ENCODE data around the gene RHEX. TPM values are rescaled to one million over a fixed set of nuclear protein-coding genes. Genes with fewer than 3 reads are reported as not detected.

RHEX gene
- total RNA-seq, 1 donor from 2014 or later, result 17.3 TPM

DNA sequence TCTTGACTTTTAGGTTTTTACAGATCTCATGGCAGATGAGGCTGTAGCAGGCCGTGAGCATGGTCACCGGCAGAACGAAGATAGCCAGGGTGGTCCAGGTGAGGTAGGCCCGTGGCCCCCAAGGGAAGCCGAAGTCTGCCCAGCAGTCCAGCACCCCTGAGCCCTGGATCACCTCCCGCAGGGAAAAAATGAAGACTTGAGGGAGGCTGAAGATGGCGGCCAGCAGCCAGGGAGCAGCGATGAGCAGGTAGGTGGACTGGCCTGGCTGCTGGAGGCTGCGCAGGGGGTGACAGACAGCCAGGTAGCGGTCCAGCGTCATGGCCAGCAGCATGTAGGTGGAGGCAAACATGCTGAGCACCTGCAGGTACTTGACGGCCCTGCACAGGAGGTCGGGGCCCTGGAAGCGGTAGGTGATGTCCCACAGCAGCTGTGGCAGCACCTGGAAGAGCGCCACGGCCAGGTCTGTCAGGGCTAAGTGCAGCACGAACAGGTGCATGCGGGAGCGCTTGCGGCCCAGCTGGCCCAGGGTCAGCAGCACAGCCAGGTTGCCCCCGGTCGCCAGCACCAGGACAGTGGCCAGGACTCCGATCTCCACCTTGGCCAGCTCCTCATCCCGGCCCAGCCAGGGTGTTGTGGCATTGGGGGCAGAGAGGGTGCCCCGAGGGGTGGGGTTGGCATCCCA, 63.4 kb downstream of the RHEX start:
- H3K4me1 ChIP-seq, result peaks cover 10% of the 10 kb centered on the region
- intact Hi-C loops (cut with DNase I), result no loop called here
- no peak overlapping the region for H3K4me3 ChIP-seq
- no peak for DNase-seq
- TF ChIP-seq, protein P1, sequence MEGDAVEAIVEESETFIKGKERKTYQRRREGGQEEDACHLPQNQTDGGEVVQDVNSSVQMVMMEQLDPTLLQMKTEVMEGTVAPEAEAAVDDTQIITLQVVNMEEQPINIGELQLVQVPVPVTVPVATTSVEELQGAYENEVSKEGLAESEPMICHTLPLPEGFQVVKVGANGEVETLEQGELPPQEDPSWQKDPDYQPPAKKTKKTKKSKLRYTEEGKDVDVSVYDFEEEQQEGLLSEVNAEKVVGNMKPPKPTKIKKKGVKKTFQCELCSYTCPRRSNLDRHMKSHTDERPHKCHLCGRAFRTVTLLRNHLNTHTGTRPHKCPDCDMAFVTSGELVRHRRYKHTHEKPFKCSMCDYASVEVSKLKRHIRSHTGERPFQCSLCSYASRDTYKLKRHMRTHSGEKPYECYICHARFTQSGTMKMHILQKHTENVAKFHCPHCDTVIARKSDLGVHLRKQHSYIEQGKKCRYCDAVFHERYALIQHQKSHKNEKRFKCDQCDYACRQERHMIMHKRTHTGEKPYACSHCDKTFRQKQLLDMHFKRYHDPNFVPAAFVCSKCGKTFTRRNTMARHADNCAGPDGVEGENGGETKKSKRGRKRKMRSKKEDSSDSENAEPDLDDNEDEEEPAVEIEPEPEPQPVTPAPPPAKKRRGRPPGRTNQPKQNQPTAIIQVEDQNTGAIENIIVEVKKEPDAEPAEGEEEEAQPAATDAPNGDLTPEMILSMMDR (IDR thresholded peaks at IDR 0.05), result no peak
- no peak for ATAC-seq
- peaks cover 11% of the 10 kb centered on the region for H3K27me3 ChIP-seq
- no peaks in the 10 kb centered on the region for H3K9me3 ChIP-seq
- no peak overlapping the region for H3K27ac ChIP-seq
- no peaks in the 10 kb centered on the region for H3K36me3 ChIP-seq

DNA sequence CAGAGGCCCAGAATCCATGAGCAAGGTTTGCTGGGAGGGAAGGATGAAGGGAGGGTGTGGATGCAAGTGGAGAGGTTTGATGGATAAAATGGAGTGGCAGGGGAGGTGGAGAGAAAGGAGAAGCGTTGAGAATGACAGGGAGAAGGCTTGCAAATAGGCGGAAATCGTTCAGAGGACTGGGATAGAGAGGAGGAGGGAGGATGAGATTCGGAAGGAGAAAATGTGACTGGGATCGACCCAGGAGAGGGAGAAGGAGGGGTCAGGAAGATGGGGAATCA, 63.8 kb downstream of the RHEX start:
- no peaks in the 10 kb centered on the region for H3K36me3 ChIP-seq

DNA sequence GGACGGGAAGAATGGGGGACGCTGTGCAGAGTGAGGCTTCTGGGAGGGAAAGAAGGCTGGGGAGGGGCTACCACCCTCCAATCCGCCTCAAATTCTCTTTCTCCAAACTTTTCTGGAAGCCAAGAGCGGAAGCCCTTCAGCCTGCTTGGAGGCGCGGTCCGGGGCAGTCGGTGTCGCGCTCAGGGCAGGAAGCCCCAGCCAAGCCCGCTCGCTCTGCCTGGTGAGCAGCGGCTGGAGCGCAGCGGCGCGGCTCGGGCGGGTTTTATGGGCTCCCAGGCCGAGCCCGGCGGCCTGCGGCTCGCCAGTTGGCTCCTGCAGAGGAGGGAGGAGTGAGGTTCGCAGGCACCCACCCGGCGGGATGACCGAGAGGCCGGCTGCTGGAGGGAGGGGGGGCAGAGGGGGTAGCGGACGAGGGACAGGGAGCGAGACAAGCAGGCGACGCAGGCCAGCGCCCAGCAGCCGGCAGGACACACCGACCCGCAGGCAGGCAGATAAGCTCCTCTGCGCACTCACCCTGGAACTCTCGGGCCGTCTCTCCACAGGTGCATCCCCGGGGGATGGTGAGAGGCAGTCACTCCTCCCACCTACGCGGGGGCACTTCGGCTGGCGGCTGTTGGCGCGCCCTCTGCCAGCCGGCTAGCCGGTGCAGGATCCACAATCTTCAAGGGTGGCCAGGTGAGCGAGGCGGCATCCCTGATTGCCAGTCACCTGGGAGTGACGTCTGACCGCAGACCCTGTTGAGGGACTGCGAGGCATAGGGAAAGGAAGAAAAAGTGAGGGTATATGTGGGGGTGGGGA, 64.4 kb downstream of the RHEX start, which contains the start of gene AVPR1B:
AVPR1B (minus strand) TSS at position 238 of the 798 bp plus-strand sequence. CDS start 498 bp downstream, outside the sequence.
- intact Hi-C loops (cut with DNase I), result no loop called here
- peaks cover 10% of the 10 kb centered on the region for H3K4me1 ChIP-seq
- DNase-seq, result peak; percentile 71
- peak within 1 kb of the TSS; percentile 35 for H3K4me3 ChIP-seq
- peaks cover 15% of the 10 kb centered on the region for H3K27me3 ChIP-seq
- TF ChIP-seq, protein P1 (IDR thresholded peaks at IDR 0.05), result no peak
- H3K9me3 ChIP-seq, result no peaks in the 10 kb centered on the region
- ATAC-seq, result peak; percentile 73
- no peaks in the 10 kb centered on the region for H3K36me3 ChIP-seq
- no peak within 1 kb of the TSS for H3K27ac ChIP-seq

More for the DNA sequence above, 63.8 kb downstream of the RHEX start:
- peaks cover 10% of the 10 kb centered on the region for H3K4me1 ChIP-seq
- DNase-seq (no peak), ATAC-seq (no peak)
- no peak overlapping the region for H3K27ac ChIP-seq
- TF ChIP-seq, protein P1 (IDR thresholded peaks at IDR 0.05), result no peak
- intact Hi-C loops (cut with DNase I), result no loop called here
- peak overlapping the region; percentile 35 for H3K4me3 ChIP-seq
- H3K27me3 ChIP-seq, result peaks cover 15% of the 10 kb centered on the region
- H3K9me3 ChIP-seq, result no peaks in the 10 kb centered on the region

DNA sequence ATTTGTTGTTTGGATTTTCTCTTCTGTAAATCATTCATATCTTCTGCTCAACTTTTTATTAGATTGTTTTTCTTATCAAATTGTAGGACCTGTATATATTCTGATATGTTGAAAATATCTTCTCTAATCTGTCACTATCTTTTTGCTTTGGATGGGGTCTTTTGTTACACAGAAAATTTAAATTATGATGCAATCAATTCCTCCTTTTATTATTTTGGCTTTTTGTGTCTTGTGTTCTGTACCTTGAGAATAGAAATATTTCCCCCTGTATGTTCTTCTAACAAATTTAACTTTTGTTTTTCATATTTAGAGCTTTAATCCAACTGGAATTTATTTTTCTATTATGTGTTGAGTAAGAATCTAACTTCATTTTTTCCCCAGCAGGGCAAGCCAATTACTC, 67.4 kb downstream of the RHEX start:
- Histone ChIP-seq H3K27ac (no peak overlapping the region), H3K4me3 (no peak overlapping the region), H3K27me3 (peaks cover 15% of the 10 kb centered on the region), H3K9me3 (no peaks in the 10 kb centered on the region), H3K4me1 (peaks cover 10% of the 10 kb centered on the region), H3K36me3 (no peaks in the 10 kb centered on the region)
- TF ChIP-seq, protein P1 (IDR thresholded peaks at IDR 0.05), result no peak
- intact Hi-C loops (cut with DNase I), result no loop called here
- DNase-seq, result no peak
- no peak for ATAC-seq

DNA sequence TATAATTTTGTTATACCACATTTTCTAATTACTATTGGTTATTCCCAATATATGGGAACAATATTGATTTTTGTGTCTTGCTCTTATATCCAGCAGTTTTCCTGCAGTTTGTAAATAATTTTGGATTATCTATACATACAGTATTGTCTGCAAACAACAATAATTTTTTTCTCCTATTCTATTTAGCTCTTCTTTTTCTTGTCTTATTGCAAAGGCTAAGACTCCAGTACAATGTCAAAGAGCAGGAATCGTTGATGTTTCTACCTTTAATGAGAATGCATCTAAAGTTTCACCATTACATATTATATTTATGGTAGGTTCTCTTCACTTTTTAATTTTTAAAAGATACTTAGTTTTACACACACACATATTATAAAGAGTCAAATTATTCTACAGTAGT, 68.3 kb downstream of the RHEX start:
- Histone ChIP-seq H3K4me1 (peaks cover 10% of the 10 kb centered on the region), H3K27me3 (peaks cover 15% of the 10 kb centered on the region), H3K27ac (no peak overlapping the region), H3K9me3 (no peaks in the 10 kb centered on the region), H3K4me3 (no peak overlapping the region), H3K36me3 (no peaks in the 10 kb centered on the region)
- DNase-seq (no peak), ATAC-seq (no peak)
- TF ChIP-seq, protein P1 (IDR thresholded peaks at IDR 0.05), result no peak
- intact Hi-C loops (cut with DNase I), result no loop called here

All from upper lobe of right lung (tissue), 1 donor.